Stimulated activated CD8-positive, alpha-beta memory T cell treated with anti-CD3 and anti-CD28 coated beads, Interleukin-4, amount 100 ng/mL, for 48 hours (primary cell): ENCODE results near the gene CACNA2D1.
"Not testable (repeated sequence)": the region's sequence is repeated elsewhere in the genome, so short reads cannot be mapped to it uniquely, and the experiment has no call there.

Experiments used
- DNase-seq: peaks from one replicate; pipeline ENCODE4 v3.0.0-alpha.2; 2020

The CACNA2D1 gene

DNA sequence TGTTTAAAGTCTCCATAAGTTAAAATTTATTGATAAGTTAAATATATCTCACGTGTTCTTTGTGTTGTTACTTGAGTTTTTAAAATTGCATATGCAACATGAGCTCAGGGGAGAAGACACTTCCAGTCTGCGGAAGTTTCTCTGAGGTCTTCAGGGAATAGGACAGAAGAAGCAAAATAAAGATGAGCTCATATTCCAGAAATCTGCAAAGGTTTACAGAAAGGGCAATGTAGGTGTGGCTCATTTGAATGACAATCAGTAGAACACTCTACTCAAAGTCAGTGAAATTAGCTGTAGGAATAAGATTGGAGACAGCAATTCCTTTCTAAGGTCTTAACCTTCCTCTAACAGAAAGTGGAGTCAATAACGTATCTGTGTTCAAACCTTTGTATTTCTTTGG lies 53.7 kb downstream of the CACNA2D1 start:
- DNase-seq, result no peak

DNA sequence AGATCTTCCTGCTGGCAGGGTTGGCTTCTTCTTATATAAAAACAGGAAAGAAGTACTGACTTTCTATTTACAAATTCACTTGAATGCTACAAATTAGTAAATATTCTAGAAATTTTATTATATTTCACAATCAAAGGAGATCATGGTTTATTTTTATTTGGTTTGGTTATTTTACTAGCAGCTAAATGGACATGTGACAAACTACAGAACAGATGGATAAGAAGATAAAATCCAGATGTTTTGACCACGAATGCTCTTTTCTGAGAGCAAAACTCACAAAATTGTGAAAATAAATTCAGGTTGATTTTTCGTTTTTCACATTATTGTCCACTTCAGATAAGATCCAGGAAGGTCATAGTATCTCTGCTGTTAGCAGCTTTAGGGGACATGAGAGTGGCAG lies 55.4 kb downstream of the CACNA2D1 start:
- no peak for DNase-seq

DNA sequence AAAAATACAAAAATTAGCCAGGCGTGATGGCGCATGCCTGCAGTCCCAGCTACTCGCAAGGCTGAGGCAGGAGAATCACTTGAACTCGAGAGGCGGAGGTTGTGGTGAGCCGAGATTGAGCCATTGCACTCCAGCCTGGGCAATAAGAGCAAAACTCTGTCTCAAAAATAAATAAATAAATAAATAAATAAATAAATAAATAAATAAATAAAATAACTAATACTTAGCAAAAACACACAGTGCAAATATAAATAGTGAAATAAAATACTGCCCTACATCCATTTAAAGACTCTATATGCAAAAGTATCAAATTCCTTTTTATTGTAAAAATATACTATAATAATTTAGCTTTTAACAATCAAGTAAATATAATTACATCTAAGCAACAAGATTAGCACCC lies 57.0 kb downstream of the CACNA2D1 start:
- not testable (repeated sequence) for DNase-seq

DNA sequence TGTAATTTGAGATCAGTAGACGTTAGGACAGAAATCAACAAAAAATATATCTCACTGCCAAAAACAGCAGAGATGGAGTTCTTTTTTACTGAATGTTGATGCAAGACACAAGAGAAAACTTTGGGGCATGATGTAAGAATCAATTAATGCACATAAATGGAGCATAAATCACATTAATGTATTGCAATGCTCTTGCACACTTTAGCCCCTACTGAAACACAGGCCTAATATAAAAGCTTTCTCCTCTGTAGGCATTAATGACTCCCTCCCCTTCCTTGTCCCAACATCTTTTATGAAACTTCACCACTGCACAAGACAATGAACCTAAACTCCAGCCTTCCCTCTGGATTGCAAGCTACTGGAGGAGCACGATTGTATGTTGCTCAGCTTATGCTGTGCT lies 58.8 kb downstream of the CACNA2D1 start:
- no peak for DNase-seq

GRCh38 chr7:82384051-82384464 lies 59.5 kb downstream of the CACNA2D1 start:
- no peak for DNase-seq

DNA sequence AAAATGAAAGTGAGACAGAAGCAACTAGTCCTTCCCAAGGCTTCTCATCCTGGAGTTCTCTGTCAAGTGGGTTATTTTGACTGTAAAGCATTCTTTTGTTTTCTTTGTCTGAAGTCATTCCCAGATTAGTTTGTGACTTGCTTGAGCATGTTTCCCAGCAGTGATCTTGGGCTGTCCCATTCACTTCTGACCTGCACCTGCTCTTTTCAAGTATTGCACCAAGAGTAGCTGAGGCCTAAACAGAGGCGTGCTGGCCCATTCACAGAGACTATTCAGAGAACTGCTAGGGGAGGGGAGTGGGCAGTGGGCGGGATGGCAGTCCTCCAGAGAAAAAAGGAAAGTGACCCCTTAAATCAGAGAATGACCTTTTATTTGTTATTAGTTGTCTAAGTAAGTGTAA lies 61.3 kb downstream of the CACNA2D1 start:
- DNase-seq, result no peak

GRCh38 chr7:82376739-82377138 lies 66.8 kb downstream of the CACNA2D1 start:
- no peak for DNase-seq

- no peak for DNase-seq
These were observed 67.9 kb downstream of the CACNA2D1 start for GRCh38 chr7:82375713-82376112.

GRCh38 chr7:82375129-82375528 lies 68.4 kb downstream of the CACNA2D1 start:
- no peak for DNase-seq

- DNase-seq, result no peak
These were observed 69.5 kb downstream of the CACNA2D1 start for GRCh38 chr7:82373926-82374635.

- DNase-seq, result no peak
These were observed 78.9 kb downstream of the CACNA2D1 start for GRCh38 chr7:82364671-82365070.

GRCh38 chr7:82364048-82364447 lies 79.5 kb downstream of the CACNA2D1 start:
- DNase-seq, result no peak

DNA sequence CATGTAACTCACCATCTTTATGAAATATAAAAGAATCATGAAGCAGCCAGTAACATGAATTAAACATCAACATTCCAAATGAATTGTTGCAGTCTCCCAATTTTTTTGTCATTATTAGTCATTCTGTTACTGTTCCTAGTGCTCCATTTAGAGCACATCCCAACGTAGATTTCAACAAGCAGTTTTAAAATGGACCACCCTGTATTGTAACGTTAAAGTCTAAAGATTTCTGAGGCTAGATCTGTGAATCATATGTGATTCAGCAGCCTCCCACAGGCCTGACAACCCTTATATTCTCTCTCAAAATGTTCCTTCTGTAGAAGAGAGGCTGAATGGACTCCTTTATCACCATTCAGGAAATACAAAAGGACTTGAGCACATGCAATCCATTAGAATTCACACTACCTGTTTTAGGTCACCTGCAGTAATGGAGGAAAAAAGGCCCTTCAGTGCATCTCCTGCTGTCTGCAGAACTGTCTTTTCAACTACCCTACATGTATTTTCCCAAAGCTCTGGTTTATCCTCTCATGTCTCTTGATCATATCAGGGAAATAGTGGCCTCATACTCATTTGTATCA lies 81.4 kb downstream of the CACNA2D1 start:
- DNase-seq, result no peak

- no peak for DNase-seq
These were observed 82.8 kb downstream of the CACNA2D1 start for GRCh38 chr7:82360591-82361368.

- no peak for DNase-seq
These were observed 84.2 kb downstream of the CACNA2D1 start for GRCh38 chr7:82359426-82359825.

- no peak for DNase-seq
These were observed 84.7 kb downstream of the CACNA2D1 start for GRCh38 chr7:82358923-82359322.

GRCh38 chr7:82358009-82358578 lies 85.5 kb downstream of the CACNA2D1 start:
- DNase-seq, result no peak

DNA sequence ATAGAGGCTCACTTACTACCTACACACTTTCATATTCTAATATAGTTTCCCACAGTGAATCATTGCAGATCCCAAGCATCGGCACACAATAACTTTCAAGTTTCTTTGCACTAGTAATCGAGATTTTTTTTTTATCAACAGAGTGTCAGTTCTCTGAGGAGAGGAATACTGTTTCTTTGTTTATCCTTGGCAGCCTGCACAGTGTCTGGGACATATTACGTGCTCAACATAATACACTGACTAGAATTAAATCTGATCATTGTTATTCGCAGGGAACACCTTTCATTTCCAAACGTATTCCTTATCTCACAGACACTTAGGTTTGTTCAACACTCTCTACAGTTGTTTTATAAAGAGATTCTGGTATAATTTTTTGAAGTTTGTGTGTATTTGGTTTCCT lies 95.3 kb downstream of the CACNA2D1 start:
- no peak for DNase-seq

- no peak for DNase-seq
These were observed 95.8 kb downstream of the CACNA2D1 start for GRCh38 chr7:82347808-82348207.

DNA sequence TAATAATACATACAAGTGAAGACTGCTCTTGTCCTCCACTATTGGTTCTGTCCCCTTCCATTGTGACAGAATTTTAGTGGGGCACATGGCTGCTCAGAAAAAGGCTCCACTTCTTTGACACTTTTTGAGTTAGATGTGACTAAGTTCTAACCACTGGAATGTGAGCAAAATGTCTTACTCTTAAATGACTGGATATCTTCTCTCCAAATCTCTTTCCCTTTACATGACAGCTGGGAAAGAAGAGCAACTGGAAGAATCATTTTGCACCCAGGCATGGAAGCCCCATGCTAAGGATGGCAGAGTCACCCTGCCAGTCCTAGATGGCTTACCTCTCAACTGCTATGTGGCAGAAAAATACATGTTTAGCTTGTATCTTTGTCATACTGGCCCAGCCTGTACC lies 97.7 kb downstream of the CACNA2D1 start:
- no peak for DNase-seq

DNA sequence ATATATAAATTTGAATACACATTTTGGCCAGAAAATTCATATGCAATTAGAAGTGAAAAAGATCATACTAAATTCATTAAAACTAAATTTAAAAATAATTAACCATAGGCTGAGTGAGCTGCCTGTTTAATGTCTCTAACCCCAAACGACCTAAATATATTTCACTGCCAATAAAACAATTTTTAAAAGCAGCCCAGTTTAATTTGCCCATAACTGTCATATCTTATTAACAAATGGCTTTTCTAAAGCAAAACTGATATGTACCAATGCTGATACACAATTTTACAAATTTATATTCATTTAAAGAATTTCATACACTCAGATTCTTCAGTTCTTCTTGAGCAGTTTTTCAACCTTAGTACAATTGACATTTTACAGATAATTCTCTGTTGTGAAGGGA lies 99.9 kb downstream of the CACNA2D1 start:
- no peak for DNase-seq

- no peak for DNase-seq
These were observed 103.6 kb downstream of the CACNA2D1 start for GRCh38 chr7:82339958-82340357.

DNA sequence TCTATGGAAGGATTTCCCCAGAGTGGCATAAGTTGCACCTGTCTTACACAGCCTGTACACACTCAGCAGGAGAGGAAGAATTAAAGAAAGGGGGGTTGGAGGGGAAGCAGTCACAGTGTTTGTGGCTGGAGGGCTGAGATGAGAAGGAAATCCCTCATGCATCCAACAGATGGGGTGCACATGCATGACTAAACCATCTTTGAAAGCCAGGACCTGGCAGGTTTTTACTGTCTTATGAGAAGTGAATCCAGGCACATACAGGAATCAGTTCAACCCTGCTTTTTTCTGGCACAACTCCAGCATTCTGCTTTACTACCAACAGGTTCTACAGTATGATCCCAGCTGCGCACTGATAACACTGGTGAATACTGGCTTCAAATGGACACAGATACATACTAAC lies 107.7 kb downstream of the CACNA2D1 start:
- DNase-seq, result no peak

- no peak for DNase-seq
These were observed 108.6 kb downstream of the CACNA2D1 start for GRCh38 chr7:82335001-82335400.
